OCI-LY7 (cell line): ENCODE measurements around the gene WDR7. TPM values are rescaled to one million over a fixed set of nuclear protein-coding genes. Genes with fewer than 3 reads are reported as not detected.

Source experiments
- BruUV-seq: library from RNA; stranded (reverse); fragments of 400-500 nt; replicated peaks from 2 replicates; lab custom pipeline; 2021; lab: Mats Ljungman, UMichigan
- CTCF ChIA-PET: fragments of 300-600 bp; sonication (Branson Sonifier 250); formaldehyde crosslinking; loops from one replicate; lab custom pipeline; 2022; ENCODE audit warnings: antibody characterized with exemption; ENCODE audit not compliant: unreplicated experiment; lab: Charles Lee
- POLR2A ChIA-PET: fragments of 300-600 bp; sonication (Branson Sonifier 250); formaldehyde crosslinking; loops from one replicate; lab custom pipeline; 2022; ENCODE audit warnings: antibody characterized with exemption; lab: Charles Lee
- DNase-seq: peaks from one replicate; pipeline ENCODE4 v3.0.0-alpha.2; 2015; ENCODE audit warnings: low spot score
- H2AFZ ChIP-seq: fragments of 200-600 bp; sonication (generic), shearing (Covaris generic); 2 replicates; pipeline ENCODE4 v1.6.1; 2014; ENCODE audit warnings: mild to moderate bottlenecking, antibody characterized with exemption, low read length, moderate library complexity
- H3K27ac ChIP-seq: fragments of 200-600 bp; sonication (generic); 2 replicates; pipeline ENCODE4 v1.5.1; 2014; ENCODE audit warnings: mixed run types, low read depth, mild to moderate bottlenecking, moderate library complexity, low read length, inconsistent platforms; ENCODE audit not compliant: poor library complexity, severe bottlenecking
- H3K36me3 ChIP-seq: fragments of 200-600 bp; sonication (generic); 2 replicates; pipeline ENCODE4 v1.6.1; 2014; ENCODE audit warnings: mild to moderate bottlenecking, antibody characterized with exemption, low read length, moderate library complexity, mixed read lengths; ENCODE audit not compliant: insufficient read depth
- H3K4me1 ChIP-seq: fragments of 200-600 bp; sonication (generic); 2 replicates; pipeline ENCODE4 v1.5.1; 2014; ENCODE audit warnings: mild to moderate bottlenecking, low read length; ENCODE audit not compliant: insufficient read depth, poor library complexity, severe bottlenecking
- H3K4me2 ChIP-seq: fragments of 200-600 bp; sonication (generic); 2 replicates; pipeline ENCODE4 v1.6.1; 2014; ENCODE audit warnings: mild to moderate bottlenecking, low read length
- H3K4me3 ChIP-seq: fragments of 200-600 bp; sonication (generic); 2 replicates; pipeline ENCODE4 v1.5.1; 2014; ENCODE audit warnings: mild to moderate bottlenecking, low read depth, low read length; ENCODE audit not compliant: poor library complexity, severe bottlenecking
- H3K79me2 ChIP-seq: fragments of 200-600 bp; sonication (generic); 2 replicates; pipeline ENCODE4 v1.6.1; 2016; ENCODE audit warnings: low read depth, mild to moderate bottlenecking, low read length, moderate library complexity, mixed read lengths; ENCODE audit not compliant: insufficient read depth
- H3K9me2 ChIP-seq: fragments of 200-600 bp; sonication (generic); 2 replicates; pipeline ENCODE4 v1.6.1; 2016; ENCODE audit warnings: mild to moderate bottlenecking, low read length, mixed read lengths; ENCODE audit not compliant: insufficient read depth
- H3K9me3 ChIP-seq: fragments of 200-600 bp; sonication (generic); 2 replicates; pipeline ENCODE4 v1.6.1; 2014; ENCODE audit warnings: mild to moderate bottlenecking, mixed run types, low read length, mixed read lengths
- H4K20me1 ChIP-seq: fragments of 200-600 bp; sonication (generic); 2 replicates; pipeline ENCODE4 v1.6.1; 2014; ENCODE audit warnings: mild to moderate bottlenecking, antibody characterized with exemption, low read length, moderate library complexity, mixed read lengths; ENCODE audit not compliant: insufficient read depth
- EZH2phosphoT487 ChIP-seq: fragments of 200-600 bp; sonication (generic); IDR thresholded peaks from 2 replicates; pipeline ENCODE4 v1.6.1; 2018; ENCODE audit warnings: low read depth, borderline replicate concordance, mild to moderate bottlenecking, mixed run types, antibody characterized with exemption, low read length, moderate library complexity, mixed read lengths
- intact Hi-C: fragments of 100-400 bp; cut with micrococcal nuclease; formaldehyde crosslinking; loops from one replicate; pipeline ENCODE4 v1.10.0; 2022; ENCODE audit not compliant: unreplicated experiment
- total RNA-seq, 2 experiments: library from RNA; depleted of rRNA in 1 of 2; stranded (reverse); fragments of >200 nt in 1 of 2; shearing (Covaris generic) in 1 of 2; gene quantifications; 2 replicates each; pipeline ENCODE4 v1.2.3, GENCODE V29; 2014 to 2022
- TF ChIP-seq, protein P1 (sequence below): fragments of 200-600 bp; sonication (generic); conservative IDR thresholded peaks from 2 replicates; pipeline ENCODE4 v1.5.1; 2014; ENCODE audit warnings: mild to moderate bottlenecking, antibody characterized with exemption, low read length, moderate library complexity, mixed read lengths

WDR7 gene
- total RNA-seq, 2 experiments from 2014 or later, result 13.2 to 17.1 TPM

DNA sequence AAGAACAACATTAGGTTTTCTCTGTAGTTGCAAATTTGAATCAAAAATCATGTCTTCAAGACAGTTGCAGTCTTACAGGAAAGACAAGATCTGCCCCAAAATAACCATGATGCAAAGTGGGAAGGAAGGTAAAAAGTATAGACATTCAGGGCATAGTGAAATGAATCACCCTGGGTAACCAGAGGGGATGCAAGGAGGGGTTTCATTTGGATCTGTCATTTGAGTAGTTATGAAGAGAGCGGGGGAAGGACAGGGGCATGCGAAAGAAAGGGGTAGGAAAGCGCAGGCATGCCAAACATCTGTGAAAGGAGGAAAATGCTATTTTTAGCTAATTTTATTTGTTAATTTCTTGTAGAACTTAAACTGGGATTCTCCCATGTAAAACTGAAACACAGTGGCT lies 276.6 kb downstream of the WDR7 start:
- H3K79me2 ChIP-seq, result no peaks in the 10 kb centered on the region
- no peak for TF ChIP-seq EZH2phosphoT487
- TF ChIP-seq, protein P1, sequence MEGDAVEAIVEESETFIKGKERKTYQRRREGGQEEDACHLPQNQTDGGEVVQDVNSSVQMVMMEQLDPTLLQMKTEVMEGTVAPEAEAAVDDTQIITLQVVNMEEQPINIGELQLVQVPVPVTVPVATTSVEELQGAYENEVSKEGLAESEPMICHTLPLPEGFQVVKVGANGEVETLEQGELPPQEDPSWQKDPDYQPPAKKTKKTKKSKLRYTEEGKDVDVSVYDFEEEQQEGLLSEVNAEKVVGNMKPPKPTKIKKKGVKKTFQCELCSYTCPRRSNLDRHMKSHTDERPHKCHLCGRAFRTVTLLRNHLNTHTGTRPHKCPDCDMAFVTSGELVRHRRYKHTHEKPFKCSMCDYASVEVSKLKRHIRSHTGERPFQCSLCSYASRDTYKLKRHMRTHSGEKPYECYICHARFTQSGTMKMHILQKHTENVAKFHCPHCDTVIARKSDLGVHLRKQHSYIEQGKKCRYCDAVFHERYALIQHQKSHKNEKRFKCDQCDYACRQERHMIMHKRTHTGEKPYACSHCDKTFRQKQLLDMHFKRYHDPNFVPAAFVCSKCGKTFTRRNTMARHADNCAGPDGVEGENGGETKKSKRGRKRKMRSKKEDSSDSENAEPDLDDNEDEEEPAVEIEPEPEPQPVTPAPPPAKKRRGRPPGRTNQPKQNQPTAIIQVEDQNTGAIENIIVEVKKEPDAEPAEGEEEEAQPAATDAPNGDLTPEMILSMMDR, result no peak
- CTCF ChIA-PET, result no interaction called here
- H2AFZ ChIP-seq, result no peak overlapping the region
- no TSS peak for BruUV-seq
- H3K9me2 ChIP-seq, result no peaks in the 10 kb centered on the region
- no peaks in the 10 kb centered on the region for H3K9me3 ChIP-seq
- DNase-seq, result no peak
- H3K4me3 ChIP-seq, result no peak overlapping the region
- H3K27ac ChIP-seq, result no peak overlapping the region
- intact Hi-C loops, result no loop called here
- H3K36me3 ChIP-seq, result no peaks in the 10 kb centered on the region
- H3K4me2 ChIP-seq, result no peak overlapping the region
- POLR2A ChIA-PET, result no interaction called here
- H4K20me1 ChIP-seq, result no peaks in the 10 kb centered on the region
- H3K4me1 ChIP-seq, result no peaks in the 10 kb centered on the region

- Histone ChIP-seq H3K9me2 (no peaks in the 10 kb centered on the region), H2AFZ (no peak overlapping the region), H3K36me3 (no peaks in the 10 kb centered on the region), H3K4me2 (no peak overlapping the region), H3K27ac (no peak overlapping the region), H4K20me1 (no peaks in the 10 kb centered on the region), H3K9me3 (no peaks in the 10 kb centered on the region), H3K4me1 (no peaks in the 10 kb centered on the region), H3K4me3 (no peak overlapping the region), H3K79me2 (no peaks in the 10 kb centered on the region)
- no peak for DNase-seq
- CTCF ChIA-PET, result no interaction called here
- BruUV-seq, result no TSS peak
- TF ChIP-seq, protein P1, result no peak
- TF ChIP-seq EZH2phosphoT487, result no peak
- intact Hi-C loops, result no loop called here
- POLR2A ChIA-PET, result no interaction called here
Measured at GRCh38 chr18:56929886-56930285, 278.7 kb downstream of the WDR7 start.

DNA sequence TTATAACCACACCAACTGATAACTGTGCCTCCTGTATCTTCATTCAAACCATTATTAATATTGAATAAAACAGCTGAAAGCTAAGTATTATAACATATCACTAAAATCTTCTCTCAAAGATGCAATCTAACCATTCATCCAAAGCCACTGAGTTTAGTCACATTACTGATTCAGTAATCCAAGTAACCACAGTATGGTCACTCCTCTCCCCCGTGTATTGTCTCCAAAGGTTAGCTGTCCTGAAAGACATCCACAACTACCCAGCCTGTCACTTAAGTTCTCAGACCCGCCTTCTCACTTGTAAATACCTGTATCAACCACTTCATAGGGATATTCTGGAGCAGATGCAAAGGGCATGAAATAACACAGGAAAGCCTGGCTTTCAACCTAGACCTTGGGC lies 282.3 kb downstream of the WDR7 start:
- no peak for DNase-seq
- Histone ChIP-seq H3K36me3 (no peaks in the 10 kb centered on the region), H3K4me3 (no peak overlapping the region), H3K4me2 (no peak overlapping the region), H3K4me1 (no peaks in the 10 kb centered on the region), H4K20me1 (no peaks in the 10 kb centered on the region), H2AFZ (no peak overlapping the region), H3K9me2 (no peaks in the 10 kb centered on the region), H3K79me2 (no peaks in the 10 kb centered on the region), H3K27ac (no peak overlapping the region), H3K9me3 (no peaks in the 10 kb centered on the region)
- TF ChIP-seq EZH2phosphoT487, result no peak
- TF ChIP-seq, protein P1, result no peak
- BruUV-seq, result no TSS peak
- ChIA-PET CTCF (no interaction called here), POLR2A (no interaction called here)
- intact Hi-C loops, result no loop called here
